ENCODE data around the gene TTC29. TPM values are rescaled to one million over a fixed set of nuclear protein-coding genes. Genes with fewer than 3 reads are reported as not detected.
"Not testable (repeated sequence)": the region's sequence is repeated elsewhere in the genome, so short reads cannot be mapped to it uniquely, and the experiment has no call there.

TTC29 gene
- total RNA-seq, 2 donors from 2014 or later: not detected

DNA sequence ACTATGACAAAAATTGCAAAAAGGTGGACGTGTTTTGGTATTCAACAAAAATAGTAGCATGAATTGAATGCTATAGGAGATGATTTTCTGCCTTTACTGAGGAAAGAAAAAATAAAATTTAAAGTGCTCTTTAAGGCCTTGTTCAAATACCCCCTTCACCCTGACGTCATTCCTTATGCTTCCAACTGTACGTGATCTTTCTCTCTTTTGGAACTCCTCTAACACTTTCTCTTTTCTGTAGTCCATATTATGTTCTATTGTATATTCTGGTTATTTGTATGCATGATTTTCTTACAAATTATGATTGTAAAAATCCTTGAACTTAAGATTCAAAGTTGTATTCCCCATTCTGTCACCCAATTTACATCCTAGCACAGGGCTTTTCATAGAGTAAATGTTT lies 206.5 kb downstream of the TTC29 start:
- Mint-ChIP-seq H3K27ac (no peak overlapping the region), H3K27me3 (peaks cover 0 to 3% of the 10 kb centered on the region in 2 donors), H3K4me1 (ENCODE audit: low read depth in 2 of 2) (no peaks in the 10 kb centered on the region), H3K4me3 (no peak overlapping the region), H3K9me3 (peaks cover 9% of the 10 kb centered on the region), H3K36me3 (no peaks in the 10 kb centered on the region)
- ATAC-seq: no peak
- DNase-seq (ENCODE audit: low spot score): no peak

DNA sequence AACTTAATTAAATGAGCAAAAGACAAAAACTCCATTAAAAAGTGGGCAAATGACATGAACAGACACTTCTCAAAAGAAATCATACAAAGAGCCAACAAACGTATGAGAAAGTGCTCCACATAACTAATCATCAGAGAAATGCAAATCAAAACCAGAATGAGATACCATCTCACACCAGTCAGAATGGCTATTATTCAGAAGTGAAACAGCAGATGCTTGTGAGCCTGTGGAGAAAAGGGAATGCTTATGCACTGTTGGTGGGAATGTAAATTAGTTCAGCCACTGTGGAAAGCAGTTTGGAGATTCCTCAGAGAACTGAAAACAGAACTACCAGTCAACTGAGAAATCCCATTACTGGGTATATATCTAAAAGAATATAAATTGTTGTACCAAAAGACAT lies 222.1 kb downstream of the TTC29 start:
- not testable (repeated sequence) for H3K27ac Mint-ChIP-seq; ATAC-seq; H3K9me3 Mint-ChIP-seq; H3K27me3 Mint-ChIP-seq; DNase-seq (ENCODE audit: low spot score); H3K4me3 Mint-ChIP-seq; H3K4me1 Mint-ChIP-seq (ENCODE audit: low read depth in 2 of 2); H3K36me3 Mint-ChIP-seq

GRCh38 chr4:146709956-146710355 lies 235.7 kb downstream of the TTC29 start:
- DNase-seq (ENCODE audit: low spot score) (no peak), ATAC-seq (no peak)
- Mint-ChIP-seq H3K27ac (no peak overlapping the region), H3K9me3 (peaks cover 8% of the 10 kb centered on the region), H3K27me3 (peaks cover 0 to 8% of the 10 kb centered on the region in 2 donors), H3K36me3 (no peaks in the 10 kb centered on the region), H3K4me1 (ENCODE audit: low read depth in 2 of 2) (no peaks in the 10 kb centered on the region), H3K4me3 (no peak overlapping the region)

- H3K27ac Mint-ChIP-seq: no peak overlapping the region
Measured at GRCh38 chr4:146699910-146700309, 245.8 kb downstream of the TTC29 start.

DNA sequence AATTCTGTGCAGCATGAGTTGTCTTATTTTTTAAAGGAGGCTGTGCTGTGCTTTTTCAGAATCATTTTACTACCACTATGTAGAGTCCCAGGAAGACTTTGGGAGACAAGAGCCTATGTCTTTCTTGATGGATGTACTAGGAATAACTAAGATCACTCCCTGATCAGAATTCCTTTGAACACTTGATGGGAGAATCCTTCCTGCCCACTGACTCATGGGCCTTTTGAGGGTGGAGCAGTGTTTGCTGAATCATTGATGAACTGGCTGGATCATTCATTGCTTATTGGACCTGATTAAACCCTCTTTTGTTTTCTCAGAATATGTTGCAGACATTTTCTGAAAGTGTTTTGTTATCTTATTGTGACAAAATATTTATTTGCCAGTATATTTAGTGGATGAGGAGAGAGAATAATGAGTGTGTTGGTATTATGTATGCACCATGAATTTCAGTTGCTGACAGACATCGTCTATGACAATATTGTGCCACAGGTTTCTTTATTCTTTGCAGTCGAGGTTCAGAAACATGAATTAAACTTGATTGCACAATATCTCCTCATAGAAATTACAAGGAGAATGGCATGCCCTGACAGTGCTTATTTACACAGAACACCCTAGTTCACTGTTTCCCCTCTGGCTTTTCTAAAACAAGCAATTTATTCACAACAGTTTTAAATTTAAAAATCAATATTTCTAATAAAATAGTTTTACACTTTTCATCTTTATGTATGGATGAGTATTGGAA lies 270.7 kb downstream of the TTC29 start:
- Mint-ChIP-seq H3K4me1 (ENCODE audit: low read depth in 2 of 2) (no peaks in the 10 kb centered on the region), H3K36me3 (no peaks in the 10 kb centered on the region), H3K4me3 (no peak overlapping the region), H3K27me3 (peaks cover 0 to 3% of the 10 kb centered on the region in 2 donors), H3K9me3 (peaks cover 11% of the 10 kb centered on the region), H3K27ac (no peak overlapping the region)
- ATAC-seq (no peak), DNase-seq (ENCODE audit: low spot score) (no peak)

More at GRCh38 chr4:146699910-146700309, 245.8 kb downstream of the TTC29 start:
- Mint-ChIP-seq H3K27me3 (peaks cover 2 to 4% of the 10 kb centered on the region in 2 donors), H3K9me3 (peaks cover 6% of the 10 kb centered on the region), H3K4me3 (no peak overlapping the region), H3K36me3 (no peaks in the 10 kb centered on the region), H3K4me1 (ENCODE audit: low read depth in 2 of 2) (no peaks in the 10 kb centered on the region)
- DNase-seq (ENCODE audit: low spot score): no peak
- ATAC-seq: no peak

GRCh38 chr4:146663968-146664311 lies 281.7 kb downstream of the TTC29 start:
- peaks cover 0 to 17% of the 10 kb centered on the region in 2 donors for H3K27me3 Mint-ChIP-seq
- not testable (repeated sequence) for H3K27ac Mint-ChIP-seq; ATAC-seq; H3K4me1 Mint-ChIP-seq (ENCODE audit: low read depth in 2 of 2); H3K36me3 Mint-ChIP-seq; DNase-seq (ENCODE audit: low spot score); H3K9me3 Mint-ChIP-seq; H3K4me3 Mint-ChIP-seq

GRCh38 chr4:146661367-146661766 lies 284.3 kb downstream of the TTC29 start:
- DNase-seq (ENCODE audit: low spot score): no peak
- Mint-ChIP-seq H3K27me3 (peaks cover 8 to 35% of the 10 kb centered on the region in 2 donors), H3K9me3 (peaks cover 3% of the 10 kb centered on the region), H3K4me1 (ENCODE audit: low read depth in 2 of 2) (no peaks in the 10 kb centered on the region), H3K4me3 (no peak overlapping the region), H3K36me3 (no peaks in the 10 kb centered on the region), H3K27ac (no peak overlapping the region)
- ATAC-seq: no peak

All from natural killer cell treated with Interleukin-12 subunit alpha and Interleukin-12 subunit beta and Interleukin-15 and Interleukin-18, amount 100 ng/mL, for 72 hours (primary cell).